ENCODE measurements around the gene AGTPBP1.
A peak's percentile ranks its signal among the peaks of the same experiment; 100 is the strongest.
"Not testable (repeated sequence)": the region's sequence is repeated elsewhere in the genome, so short reads cannot be mapped to it uniquely, and the experiment has no call there.

Gene AGTPBP1

DNA sequence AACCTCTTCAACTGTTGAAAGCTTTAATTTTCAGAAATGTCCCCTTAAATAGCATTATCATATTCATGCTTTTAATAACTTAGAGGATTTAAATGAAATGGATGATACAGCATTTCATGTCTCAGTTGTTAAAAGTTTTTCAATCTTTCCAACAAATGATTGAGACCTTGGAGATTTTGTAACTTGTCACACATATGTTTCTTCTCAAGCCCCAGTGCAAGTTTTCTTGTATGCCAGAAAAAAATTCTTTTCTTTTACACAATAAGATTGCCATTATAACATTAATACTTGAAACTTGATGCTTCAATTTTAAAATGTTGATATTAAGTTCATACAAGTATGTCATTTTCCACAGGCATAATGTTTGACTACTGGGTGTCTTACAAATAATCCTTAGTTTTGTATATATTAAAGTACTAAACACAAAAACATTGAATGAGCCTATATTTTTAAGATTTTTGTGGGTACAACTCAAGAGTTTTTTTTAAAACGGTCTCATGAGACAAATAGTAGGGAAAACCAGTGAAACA lies 124.5 kb downstream of the AGTPBP1 start:
- DNase-seq (ENCODE audit: low spot score), result no peak

DNA sequence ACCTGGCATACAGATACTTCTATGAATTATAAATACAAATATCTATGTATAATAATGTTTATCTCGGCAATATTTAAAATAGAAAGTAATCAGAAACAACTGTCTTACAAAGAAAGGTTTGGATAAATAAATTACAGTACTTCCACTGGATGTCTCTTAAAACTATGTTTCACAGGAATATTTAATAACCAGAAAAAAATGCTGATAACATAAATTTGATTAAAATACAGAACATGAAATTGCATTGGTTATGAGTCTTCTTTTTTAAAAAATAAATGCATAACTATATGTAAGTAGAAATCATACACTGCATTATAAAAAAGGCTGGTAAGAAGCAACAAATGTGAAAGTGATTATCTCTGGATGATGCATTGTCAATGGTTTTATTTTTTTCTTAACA lies 126.0 kb downstream of the AGTPBP1 start:
- no peak for DNase-seq (ENCODE audit: low spot score)

DNA sequence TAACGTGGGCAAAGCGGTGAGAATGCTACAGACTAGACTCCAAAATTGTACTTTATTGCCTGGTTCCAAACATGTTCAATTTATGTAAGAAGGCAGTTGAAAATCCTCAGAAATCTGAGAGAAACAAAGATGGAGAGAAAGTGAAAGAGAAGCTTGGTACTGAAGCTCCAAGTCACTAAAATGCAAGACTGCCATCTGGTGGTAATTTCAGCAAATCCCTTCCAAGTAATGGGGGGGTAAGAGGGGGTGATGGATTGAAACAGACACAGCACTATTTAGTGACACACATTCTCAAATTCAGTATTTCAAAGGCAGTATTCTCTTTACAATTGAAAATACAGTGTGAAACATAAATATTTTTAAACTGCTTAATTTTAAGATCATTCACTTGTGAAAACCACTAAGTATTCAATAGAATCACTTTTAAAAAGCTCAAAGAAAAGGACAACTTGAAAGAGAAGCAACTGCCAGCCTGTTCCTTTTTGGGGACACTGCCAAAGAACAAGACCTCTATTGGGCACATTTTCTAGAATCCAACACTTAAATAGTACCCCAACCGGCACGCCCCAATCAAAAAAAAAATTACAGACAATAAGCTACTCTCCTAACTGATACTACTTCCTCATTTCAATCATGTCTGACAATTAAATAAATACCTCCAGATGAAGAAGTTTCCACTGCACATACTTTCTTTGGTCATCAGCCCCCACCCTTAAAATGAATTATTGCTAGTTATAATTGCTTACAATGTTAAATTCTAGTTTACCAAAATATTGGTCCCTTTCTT lies 131.5 kb downstream of the AGTPBP1 start:
- peak; percentile 65 for DNase-seq (ENCODE audit: low spot score)

DNA sequence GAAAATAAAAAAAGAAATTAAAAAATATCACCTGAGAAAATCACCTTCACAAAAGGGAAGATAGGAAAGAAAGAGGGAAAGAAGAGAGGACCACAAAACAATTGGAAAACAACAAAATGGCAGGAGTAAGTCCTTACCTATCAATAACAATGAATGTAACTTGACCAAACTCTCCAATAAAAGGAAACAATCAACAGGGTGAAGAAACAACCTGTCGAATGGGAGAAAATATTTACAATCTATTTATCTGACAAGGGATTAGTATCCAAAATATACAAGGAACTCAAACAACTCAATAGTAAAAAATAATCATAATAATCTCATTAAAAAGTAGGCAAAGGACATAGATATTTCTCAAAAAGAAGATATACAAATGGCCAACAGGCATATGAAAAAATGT lies 135.8 kb downstream of the AGTPBP1 start:
- no peak for DNase-seq (ENCODE audit: low spot score)

- DNase-seq (ENCODE audit: low spot score), result no peak
Observed at GRCh38 chr9:85603936-85604335, 137.8 kb downstream of the AGTPBP1 start.

DNA sequence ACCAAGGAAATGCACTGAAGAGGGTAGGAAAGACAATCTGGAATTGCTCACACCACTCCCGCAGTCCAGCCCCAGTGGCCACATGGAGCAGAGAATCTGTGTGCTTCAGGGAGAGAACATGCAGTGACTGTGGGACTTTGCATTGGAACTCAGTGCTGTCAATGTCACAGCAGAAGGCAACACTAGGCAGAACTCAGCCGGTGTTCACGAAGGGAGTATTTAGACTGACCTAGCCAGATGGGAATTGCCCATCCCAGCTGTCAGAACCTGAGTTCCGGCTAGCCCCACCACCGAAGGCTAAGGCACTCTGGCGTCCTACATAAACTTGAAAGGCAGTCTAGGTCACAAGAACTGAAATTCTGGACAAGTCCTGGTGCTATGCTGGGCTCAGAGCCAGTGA lies 139.0 kb downstream of the AGTPBP1 start:
- DNase-seq (ENCODE audit: low spot score), result no peak

GRCh38 chr9:85600675-85601263 lies 141.0 kb downstream of the AGTPBP1 start:
- no peak for DNase-seq (ENCODE audit: low spot score)

- no peak for DNase-seq (ENCODE audit: low spot score)
Observed at GRCh38 chr9:85599540-85600105, 142.1 kb downstream of the AGTPBP1 start.

- DNase-seq (ENCODE audit: low spot score), result no peak
Observed at GRCh38 chr9:85594316-85594715, 147.4 kb downstream of the AGTPBP1 start.

GRCh38 chr9:85586684-85587083 lies 155.1 kb downstream of the AGTPBP1 start:
- no peak for DNase-seq (ENCODE audit: low spot score)

DNA sequence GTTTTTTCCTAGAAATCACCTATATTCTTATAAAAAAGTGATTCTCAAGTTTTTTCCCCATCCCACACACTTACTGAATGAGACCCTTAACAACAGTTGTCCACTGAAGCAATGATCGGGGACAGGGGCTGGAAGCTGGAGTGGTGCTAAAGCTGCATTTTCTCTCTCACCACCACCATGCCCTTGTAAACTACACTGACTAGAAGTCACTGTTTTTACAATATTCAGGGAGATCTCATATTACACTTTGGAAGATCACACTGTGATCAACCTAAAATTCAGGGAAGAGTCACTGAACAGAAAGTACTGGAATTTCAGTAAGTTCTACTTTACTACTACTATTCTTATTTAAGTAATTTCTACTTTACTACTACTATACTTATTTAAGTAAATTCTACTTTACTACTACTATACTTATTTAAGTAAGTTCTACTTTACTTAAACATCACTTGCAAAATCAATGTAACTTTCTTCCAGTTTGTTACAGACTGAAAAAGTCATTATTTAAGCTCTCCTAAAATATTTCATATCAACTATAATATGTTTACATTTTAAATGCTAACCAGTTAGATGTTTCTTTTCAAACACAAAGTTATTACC lies 164.3 kb downstream of the AGTPBP1 start:
- DNase-seq (ENCODE audit: low spot score), result no peak

DNA sequence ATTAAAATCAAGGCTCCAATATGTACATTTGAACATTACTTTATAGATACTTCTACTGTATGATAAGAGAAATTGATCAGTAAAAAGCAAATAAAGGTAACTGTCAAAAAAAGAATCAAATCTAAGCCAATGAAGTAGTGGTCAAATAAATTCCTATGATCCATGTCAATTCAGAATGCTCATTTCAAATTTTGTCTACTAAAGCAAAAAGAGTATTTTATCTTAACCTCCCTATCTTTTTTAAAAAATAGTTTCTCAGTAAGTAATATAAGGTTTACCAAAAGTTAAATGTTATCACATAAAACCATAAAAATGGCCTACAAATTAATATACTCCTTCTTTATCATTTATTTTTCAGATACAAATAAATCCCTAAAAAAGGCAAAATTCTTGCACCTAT lies 165.9 kb downstream of the AGTPBP1 start:
- DNase-seq (ENCODE audit: low spot score), result no peak

DNA sequence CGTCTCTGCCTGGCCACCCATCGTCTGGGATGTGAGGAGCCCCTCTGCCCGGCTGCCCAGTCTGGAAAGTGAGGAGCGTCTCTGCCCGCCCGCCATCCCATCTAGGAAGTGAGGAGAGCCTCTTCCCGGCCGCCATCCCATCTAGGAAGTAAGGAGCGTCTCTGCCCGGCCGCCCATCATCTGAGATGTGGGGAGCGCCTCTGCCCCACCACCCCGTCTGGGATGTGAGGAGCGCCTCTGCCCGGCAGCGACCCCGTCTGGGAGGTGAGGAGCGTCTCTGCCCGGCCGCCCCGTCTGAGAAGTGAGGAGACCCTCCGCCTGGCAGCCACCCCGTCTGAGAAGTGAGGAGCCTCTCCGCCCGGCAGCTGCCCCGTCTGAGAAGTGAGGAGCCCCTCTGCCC lies 168.2 kb downstream of the AGTPBP1 start:
- DNase-seq (ENCODE audit: low spot score), result not testable (repeated sequence)

- not testable (repeated sequence) for DNase-seq (ENCODE audit: low spot score)
Observed at GRCh38 chr9:85572917-85573316, 168.8 kb downstream of the AGTPBP1 start.

- no peak for DNase-seq (ENCODE audit: low spot score)
Observed at GRCh38 chr9:85569988-85570387, 171.8 kb downstream of the AGTPBP1 start.

DNA sequence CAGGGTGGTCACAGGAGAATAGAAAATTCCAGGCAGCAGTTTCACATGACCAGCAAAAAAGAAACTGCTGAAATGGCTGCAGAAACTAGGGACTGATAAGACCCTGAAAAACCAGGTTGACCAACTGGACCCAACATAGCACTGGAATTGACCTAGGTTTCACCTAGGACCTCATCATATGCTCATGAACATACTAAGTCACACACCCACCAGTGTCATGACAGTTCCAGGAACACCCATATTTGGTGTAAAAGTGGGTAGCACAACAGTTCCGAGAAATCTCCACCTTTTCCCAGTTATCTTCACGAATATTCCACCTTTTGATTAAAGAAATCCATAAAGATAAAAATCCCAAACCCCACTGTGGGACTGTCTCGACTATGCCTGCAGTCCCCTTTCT lies 182.2 kb downstream of the AGTPBP1 start:
- no peak for DNase-seq (ENCODE audit: low spot score)

DNA sequence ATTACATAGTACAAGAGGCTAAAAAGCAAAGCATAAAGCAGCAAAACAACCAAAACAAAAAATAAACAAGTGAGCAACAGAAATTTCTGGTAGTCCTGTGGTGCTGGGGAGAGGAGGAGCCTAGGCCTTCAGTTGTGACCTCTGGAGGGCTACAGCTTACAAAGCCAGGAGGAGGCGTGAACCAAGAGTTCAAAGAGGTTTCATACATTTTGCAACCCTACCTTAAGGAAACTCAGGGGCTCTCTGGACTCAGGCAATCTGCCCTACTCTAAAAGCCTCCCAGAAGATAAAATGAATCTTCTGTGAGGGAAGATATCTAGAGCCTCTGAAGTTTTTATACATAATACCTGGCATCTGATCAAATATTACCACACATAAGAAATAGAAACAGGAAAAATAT lies 187.4 kb downstream of the AGTPBP1 start:
- DNase-seq (ENCODE audit: low spot score), result no peak

DNA sequence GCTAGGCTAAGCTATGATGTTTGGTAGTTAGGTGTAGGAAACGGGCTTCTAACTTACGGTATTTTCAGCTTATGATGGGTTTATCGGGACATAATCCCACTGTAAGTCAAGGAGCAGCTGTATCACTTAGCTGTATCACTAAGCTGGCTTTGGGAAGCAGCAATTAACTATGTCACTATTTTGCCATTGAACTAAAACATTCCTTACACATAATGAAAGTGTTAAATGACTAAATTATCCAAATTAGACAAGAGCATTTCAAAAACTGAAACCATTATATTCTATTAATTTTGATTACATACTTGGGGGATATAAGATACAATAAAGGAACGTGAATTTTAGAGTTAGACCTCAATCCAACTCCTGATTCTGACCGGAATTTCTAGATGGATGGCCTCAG lies 188.3 kb downstream of the AGTPBP1 start:
- DNase-seq (ENCODE audit: low spot score), result no peak

DNA sequence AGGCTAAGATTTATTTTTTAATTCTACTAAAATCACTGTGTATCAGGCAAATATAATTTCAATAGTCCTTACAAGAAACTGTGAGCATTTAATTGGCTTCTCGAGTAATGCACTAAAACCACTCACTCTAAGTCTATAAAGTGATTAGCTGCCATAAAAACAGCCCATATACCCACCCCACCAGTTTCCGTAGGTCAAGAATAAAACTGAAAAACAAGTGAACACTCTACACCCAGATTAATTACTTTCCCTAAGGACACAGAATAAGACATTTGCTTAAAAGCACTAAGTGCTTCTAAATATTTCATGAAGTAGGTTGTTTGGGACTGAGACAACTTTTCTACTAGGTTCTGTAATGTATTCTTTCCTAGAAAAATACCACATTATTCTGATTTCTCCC lies 194.2 kb downstream of the AGTPBP1 start:
- no peak for DNase-seq (ENCODE audit: low spot score)

DNA sequence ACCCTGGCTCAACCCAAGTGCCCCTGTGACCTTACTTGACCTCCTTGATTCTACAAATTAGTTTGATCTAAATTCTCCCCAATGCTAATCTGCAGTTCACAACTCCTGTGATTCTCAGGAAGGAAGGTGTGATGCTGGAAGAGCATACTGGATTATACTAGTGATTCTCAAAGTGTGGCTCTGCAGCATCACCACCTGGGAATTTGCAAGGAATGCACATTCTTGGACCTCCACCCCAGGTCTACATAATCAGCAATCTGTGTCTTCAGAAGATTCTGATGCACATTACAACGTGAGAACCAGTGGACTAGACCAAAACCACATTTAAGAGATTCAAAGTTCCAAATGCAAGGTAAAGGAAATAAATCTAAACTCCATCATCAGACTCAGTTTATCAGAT lies 198.6 kb downstream of the AGTPBP1 start:
- DNase-seq (ENCODE audit: low spot score), result no peak

- no peak for DNase-seq (ENCODE audit: low spot score)
Observed at GRCh38 chr9:85541876-85542275, 199.9 kb downstream of the AGTPBP1 start.

DNA sequence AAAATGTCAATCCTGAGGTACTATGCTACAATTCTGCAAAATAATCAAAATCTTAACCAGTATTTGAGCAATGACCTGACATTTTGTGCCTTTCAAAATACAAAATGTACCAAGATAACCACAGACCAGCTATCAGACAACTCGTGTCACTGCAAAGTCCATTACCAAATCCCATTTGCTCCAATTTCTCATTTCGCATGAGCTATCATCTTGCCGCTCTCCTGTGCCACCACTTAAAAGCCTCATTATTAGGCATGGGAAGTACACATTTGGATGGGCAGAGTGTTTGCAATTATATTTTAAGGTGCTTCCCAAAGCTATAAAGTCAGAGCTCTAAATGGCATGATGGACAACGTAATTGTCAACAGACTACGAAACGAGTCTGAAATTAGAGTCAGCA lies 205.2 kb downstream of the AGTPBP1 start:
- no peak for DNase-seq (ENCODE audit: low spot score)

DNA sequence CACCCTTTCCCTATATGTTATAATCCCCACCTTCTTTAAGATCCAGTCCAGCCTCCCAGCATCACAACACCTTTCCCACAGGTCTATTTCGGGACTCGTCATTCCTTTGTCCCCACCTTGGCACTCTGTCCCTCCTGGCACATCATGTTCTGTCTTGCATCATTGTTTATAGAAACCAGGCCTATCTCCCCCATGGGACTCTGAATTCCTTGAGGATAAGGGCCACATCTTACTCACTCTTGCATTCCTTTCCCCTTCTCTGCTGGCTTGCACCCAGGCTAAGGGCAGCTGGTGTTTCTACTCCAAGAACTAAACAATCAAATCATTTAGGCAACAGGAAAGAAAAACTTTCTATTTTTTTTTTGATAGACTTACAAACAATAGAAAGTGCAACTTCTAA lies 205.7 kb downstream of the AGTPBP1 start:
- peak; percentile 42 for DNase-seq (ENCODE audit: low spot score)

All from AG08396 (cell line).